NCI-H2196 (cell line): ENCODE data around the gene CDKAL1.

Source experiments
- DNase-seq: peaks from one replicate; lab custom pipeline; 2025; ENCODE audit not compliant: unreplicated experiment; lab: John Stamatoyannopoulos, UW

Gene CDKAL1

DNA sequence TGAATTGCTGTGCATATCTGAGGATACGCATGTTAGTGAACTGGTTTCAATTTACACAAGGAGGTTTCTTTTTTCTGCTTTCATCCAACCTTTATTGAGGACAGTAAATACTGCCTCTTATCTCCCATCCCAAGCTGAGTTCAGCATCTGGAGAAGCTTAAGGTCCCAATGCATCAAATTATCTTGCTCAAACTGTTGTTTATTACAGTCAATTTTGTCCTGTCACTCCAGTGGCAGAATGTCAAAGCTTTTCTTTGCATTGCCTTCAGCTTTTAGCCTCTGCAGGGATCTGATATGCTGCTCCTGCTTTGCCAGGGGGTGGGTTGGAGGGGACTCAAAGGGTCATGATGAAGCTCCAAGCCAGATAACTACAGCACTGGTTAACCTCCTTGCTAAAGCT is 623.9 kb downstream of the CDKAL1 start:
- no peak for DNase-seq

DNA sequence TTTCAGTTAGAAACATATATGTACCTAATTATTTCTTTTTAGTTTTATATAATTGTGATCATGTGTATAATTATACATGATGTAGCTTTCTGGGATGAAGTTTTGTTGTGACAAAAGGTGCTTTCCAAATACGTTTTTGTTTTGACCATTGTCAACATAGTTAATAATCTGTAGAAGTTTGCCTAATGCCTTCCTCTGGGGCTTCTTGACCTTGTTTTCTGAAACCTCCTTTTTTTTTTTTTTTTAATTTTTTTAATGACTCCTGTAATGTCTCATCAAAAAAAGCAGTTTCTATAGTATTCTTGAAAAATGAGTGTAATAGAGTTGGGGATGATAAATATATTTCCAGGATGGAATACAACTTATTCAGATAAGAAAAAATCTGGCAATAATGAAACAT is 624.6 kb downstream of the CDKAL1 start:
- DNase-seq: no peak

GRCh38 chr6:21159465-21159864 is 625.2 kb downstream of the CDKAL1 start:
- DNase-seq: no peak

DNA sequence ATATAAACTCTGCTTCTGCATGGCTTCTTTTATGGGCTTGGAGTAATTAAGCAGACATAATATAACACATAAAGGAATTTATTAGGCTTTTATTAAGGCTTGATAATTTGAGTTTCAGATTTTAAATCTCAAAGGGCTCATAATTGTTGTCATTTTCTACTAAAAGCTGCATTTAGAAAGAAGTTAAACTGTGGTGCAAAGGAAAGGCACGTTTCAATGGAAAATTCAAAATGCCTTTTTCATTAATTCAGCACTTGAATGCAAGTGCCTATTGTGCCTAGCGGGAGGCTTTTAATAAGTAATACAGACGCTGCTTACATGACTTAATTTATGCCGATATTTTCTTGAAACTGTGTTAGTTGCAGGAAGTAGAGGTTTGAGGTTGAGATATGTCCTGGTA is 627.5 kb downstream of the CDKAL1 start:
- no peak for DNase-seq

GRCh38 chr6:21163110-21163837 is 629.0 kb downstream of the CDKAL1 start:
- DNase-seq: no peak

DNA sequence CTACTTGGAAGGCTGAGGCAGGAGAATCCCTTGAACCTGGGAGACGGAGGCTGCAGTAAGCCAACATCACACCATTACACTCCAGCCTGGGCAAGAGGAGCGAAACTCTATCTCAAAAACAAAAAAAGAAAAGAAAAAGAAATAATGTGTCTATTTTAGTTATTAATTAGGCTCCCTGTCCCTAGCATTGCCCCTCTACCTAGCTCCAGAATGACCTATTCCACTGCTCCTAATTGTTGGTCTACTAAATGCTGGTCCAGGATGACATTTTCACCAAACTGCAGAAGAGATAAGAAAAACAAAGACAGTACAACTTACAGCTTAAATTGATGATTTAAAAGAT is 629.6 kb downstream of the CDKAL1 start:
- no peak for DNase-seq

DNA sequence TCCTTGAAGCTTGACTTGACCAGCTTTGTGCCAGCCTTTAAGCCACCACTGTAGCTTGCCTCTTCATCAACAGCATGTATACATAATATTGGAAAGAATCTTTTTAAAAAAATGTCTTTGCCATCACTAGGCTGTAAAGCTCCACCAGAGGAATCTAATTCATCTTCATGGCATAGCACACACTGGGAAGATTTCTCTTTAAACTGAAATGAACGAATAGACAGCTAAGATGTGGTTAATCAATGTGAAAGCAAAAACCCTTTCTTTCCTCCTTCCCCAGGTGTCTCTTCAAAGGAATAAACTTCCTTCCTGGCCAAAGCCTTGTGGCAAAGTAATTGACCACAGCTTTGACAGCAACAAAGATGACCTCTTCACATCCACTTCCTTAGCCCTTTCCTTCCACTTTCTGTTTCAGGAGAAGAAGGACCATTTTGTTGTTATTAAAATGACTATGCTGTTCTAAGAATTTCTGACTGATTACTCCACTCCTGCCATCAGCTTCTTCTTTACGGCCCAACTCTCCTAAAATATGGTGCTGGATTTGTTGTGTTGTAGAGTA is 630.6 kb downstream of the CDKAL1 start:
- no peak for DNase-seq

GRCh38 chr6:21166754-21167153 is 632.5 kb downstream of the CDKAL1 start:
- no peak for DNase-seq

- DNase-seq: no peak
These were observed 633.5 kb downstream of the CDKAL1 start for GRCh38 chr6:21167790-21168189.

GRCh38 chr6:21171801-21172200 is 637.5 kb downstream of the CDKAL1 start:
- no peak for DNase-seq

DNA sequence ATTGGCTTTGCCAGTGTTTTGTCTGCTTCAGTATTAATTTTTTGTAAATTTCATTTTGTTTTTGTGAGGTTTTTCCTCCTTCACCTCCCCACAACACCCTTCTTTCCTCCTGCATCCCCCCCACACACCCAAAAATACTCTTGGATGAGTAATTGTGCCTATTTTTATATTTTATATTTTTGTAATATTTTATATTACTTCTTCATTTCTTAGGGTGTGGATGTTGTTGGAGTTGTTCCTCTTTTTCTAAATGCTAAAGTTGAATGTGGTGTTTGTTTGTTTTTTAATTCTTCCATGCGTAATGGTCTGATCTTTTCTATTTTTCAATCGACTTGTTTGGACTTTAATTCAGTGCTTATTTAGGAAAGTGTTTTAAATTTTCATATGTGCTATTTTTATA is 638.8 kb downstream of the CDKAL1 start:
- no peak for DNase-seq

- DNase-seq: no peak
These were observed 639.4 kb downstream of the CDKAL1 start for GRCh38 chr6:21173678-21174077.

DNA sequence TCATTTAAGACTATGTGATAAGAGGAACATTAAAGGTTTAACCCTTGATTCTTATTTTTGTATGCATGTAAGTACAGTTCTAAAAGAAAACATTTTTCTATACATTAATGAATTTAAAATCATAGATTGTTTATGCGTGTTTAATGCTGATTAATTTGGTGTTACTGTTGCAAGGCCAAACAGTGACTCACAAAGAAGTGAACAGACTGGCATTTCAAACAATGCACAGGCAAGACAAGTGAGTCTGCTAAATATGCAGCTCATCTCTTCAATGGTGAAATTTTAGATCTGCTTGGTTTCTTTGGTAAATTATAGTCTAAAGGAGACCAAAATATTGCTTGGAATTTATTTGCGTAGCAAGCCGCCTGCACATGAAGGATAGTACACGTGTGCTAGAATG is 641.9 kb downstream of the CDKAL1 start:
- no peak for DNase-seq

DNA sequence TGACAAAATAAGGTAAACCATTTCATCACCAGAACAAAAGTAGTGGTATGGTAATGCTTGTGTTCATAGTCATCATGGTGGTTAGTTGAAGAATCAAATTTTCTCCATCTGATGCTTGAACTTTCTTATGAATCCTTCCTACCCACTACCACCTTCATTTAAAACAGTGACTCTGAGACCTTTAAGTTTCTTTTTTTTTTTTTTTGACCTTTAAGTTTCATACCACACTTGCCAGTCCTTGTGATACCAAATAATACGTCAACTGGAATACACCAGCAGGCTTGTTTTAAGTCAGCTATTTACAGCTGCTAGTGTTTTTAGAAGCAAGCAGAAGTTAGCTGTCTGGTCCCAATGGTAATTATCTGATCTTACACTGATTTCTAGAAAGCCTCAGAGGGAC is 645.9 kb downstream of the CDKAL1 start:
- no peak for DNase-seq

DNA sequence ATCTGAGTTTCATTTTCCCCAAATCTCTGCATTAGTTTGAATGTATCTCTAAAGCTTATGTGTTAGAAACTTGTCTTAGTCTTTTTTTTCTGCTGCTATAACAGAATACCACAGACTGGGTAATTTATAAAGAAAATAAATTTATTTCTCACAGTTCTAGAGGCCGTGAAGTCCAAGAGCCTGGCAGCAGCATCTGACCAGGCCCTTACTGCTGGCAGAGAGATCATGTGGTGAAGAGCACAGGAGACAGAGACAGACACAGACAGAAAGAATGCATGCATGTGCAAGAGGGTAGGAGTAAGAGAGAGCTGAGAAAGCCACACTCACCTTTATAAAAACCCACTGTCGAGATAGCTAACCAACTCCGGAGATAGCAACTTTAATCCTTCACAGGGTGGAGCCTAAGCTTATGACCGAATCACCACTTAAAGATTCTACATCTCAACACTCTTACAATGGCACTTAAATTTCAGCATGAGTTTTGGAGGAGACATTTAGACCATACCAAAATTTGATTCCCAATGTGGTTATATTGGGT is 646.6 kb downstream of the CDKAL1 start:
- no peak for DNase-seq

DNA sequence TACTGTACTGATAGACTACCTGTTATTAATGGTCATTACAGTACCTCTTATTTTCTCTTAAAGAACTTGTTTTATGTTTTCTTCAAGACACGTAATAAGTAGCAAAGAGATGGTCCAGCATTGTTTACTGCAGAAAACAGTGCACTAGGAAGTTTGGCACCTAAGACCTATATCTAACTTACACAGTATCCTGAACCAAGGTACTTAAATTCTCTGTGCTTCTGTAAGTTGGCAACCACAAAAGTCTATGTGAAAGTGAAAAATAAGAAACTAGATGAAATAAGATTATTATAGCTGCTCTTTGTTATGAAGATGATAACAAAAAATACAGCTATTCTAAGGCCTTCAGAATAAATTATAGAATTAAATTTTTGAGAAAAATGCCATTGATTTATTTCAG is 647.6 kb downstream of the CDKAL1 start:
- no peak for DNase-seq

GRCh38 chr6:21182589-21182988 is 648.3 kb downstream of the CDKAL1 start:
- DNase-seq: no peak

- no peak for DNase-seq
These were observed 651.7 kb downstream of the CDKAL1 start for GRCh38 chr6:21185861-21186478.

GRCh38 chr6:21186479-21187055 is 652.3 kb downstream of the CDKAL1 start:
- DNase-seq: no peak

- no peak for DNase-seq
These were observed 653.2 kb downstream of the CDKAL1 start for GRCh38 chr6:21187485-21187884.

DNA sequence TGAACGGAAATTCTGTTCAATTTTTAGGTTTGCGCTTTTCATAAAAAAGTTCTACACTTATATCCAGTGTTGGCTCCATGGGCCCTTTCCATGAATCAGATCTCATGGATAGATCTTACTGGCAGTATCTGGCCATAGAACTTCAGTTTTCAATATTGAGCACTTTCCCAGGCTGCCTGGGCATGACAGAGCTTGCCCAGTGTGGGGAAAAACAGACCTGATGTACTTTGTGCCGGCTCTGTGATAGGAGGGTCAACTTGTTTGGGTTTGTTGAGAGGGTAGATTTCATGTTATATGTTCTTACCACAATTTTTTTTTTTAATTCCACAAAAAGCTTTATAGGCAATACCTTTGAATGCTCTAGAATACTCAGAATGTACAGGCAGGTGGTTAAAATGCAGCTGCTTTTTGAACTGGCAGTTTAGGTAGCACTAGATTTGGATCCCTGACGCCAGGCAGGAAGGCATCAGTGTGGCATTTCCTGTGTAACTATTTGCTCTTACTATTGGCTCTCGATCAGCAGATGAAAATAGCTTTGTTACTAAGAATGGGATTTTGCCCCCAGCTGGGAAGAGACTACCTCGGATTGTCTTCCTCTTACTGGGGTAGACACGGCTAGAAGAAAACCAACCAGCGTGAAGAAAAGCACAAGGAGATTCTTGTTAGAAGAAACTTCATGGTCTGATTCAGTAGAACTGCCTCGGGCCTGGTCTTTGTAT is 654.4 kb downstream of the CDKAL1 start:
- peak; percentile 10 for DNase-seq
